Kidney epithelial cell (primary cell): ENCODE data around the gene STARD3NL. TPM values are rescaled to one million over a fixed set of nuclear protein-coding genes. Genes with fewer than 3 reads are reported as not detected.
A peak's percentile ranks its signal among the peaks of the same experiment; 100 is the strongest.

ENCODE experiments used
- DNase-seq: peaks from one replicate; pipeline ENCODE4 v3.0.0-alpha.2; 2010; ENCODE audit warnings: low read depth
- H3K27me3 ChIP-seq: 2 replicates; pipeline ENCODE4 v1.6.0; 2011; ENCODE audit warnings: low read length; ENCODE audit not compliant: control insufficient read depth, insufficient read depth
- H3K36me3 ChIP-seq: 2 replicates; pipeline ENCODE4 v1.5.1; 2011; ENCODE audit warnings: low read length; ENCODE audit not compliant: control insufficient read depth, insufficient read depth
- H3K4me3 ChIP-seq: 2 replicates; pipeline ENCODE4 v1.5.1; 2011; ENCODE audit warnings: low read depth, mild to moderate bottlenecking, control low read depth, low read length
- CTCF ChIP-seq: IDR thresholded peaks from 2 replicates; pipeline ENCODE4 v1.5.1; 2011; ENCODE audit warnings: mild to moderate bottlenecking, moderate library complexity, low read length, control low read depth, inconsistent platforms; ENCODE audit not compliant: insufficient read depth, poor library complexity, severe bottlenecking
- total RNA-seq: library from RNA; depleted of rRNA; stranded (reverse); fragments of >200 nt; gene quantifications from 2 replicates; pipeline ENCODE4 v1.2.3, GENCODE V29; 2015

STARD3NL gene
- total RNA-seq, 1 donor from 2014 or later: 66.8 TPM

GRCh38 chr7:38217672-38218071, 39.6 kb downstream of the STARD3NL start:
- H3K4me3 ChIP-seq: no peak overlapping the region
- DNase-seq: no peak

GRCh38 chr7:38220452-38220851, 42.4 kb downstream of the STARD3NL start:
- TF ChIP-seq CTCF: no peak
- H3K36me3 ChIP-seq: peaks cover 2% of the 10 kb centered on the region
- H3K4me3 ChIP-seq: no peak overlapping the region
- H3K27me3 ChIP-seq: no peaks in the 10 kb centered on the region
- no peak for DNase-seq

More at GRCh38 chr7:38217672-38218071, 39.6 kb downstream of the STARD3NL start:
- Histone ChIP-seq H3K36me3 (peaks cover 2% of the 10 kb centered on the region), H3K27me3 (no peaks in the 10 kb centered on the region)
- no peak for TF ChIP-seq CTCF

GRCh38 chr7:38222481-38223096, 44.5 kb downstream of the STARD3NL start:
- DNase-seq: no peak
- TF ChIP-seq CTCF: peak; percentile 69
- Histone ChIP-seq H3K4me3 (no peak overlapping the region), H3K36me3 (peaks cover 2% of the 10 kb centered on the region), H3K27me3 (no peaks in the 10 kb centered on the region)

- no peaks in the 10 kb centered on the region for H3K27me3 ChIP-seq
- H3K36me3 ChIP-seq: peaks cover 2% of the 10 kb centered on the region
- no peak for TF ChIP-seq CTCF
- no peak overlapping the region for H3K4me3 ChIP-seq
- DNase-seq: no peak
Observed at GRCh38 chr7:38223306-38223705, 45.3 kb downstream of the STARD3NL start.

- no peak overlapping the region for H3K4me3 ChIP-seq
- H3K27me3 ChIP-seq: no peaks in the 10 kb centered on the region
- no peak for DNase-seq
- H3K36me3 ChIP-seq: peaks cover 2% of the 10 kb centered on the region
- no peak for TF ChIP-seq CTCF
Observed at GRCh38 chr7:38224392-38224791, 46.3 kb downstream of the STARD3NL start.

GRCh38 chr7:38229386-38229785, 51.3 kb downstream of the STARD3NL start:
- no peak for TF ChIP-seq CTCF
- Histone ChIP-seq H3K27me3 (no peaks in the 10 kb centered on the region), H3K4me3 (no peak overlapping the region), H3K36me3 (no peaks in the 10 kb centered on the region)
- no peak for DNase-seq
